Uterus (tissue), 2 donors: Measurements from ENCODE around the gene GALNT2.

Source experiments
- POLR2A ChIP-seq, 2 donors: fragments of 450-650 bp; IDR thresholded peaks; one replicate each; pipeline ENCODE4 v1.6.1; 2016; ENCODE audit warnings: antibody characterized with exemption in 2 of 2, mild to moderate bottlenecking in 1 of 2, moderate library complexity in 1 of 2
- TF ChIP-seq, protein P1 (sequence below), 4 experiments: fragments of 200-600 bp in 2 of 4; fragments of 450-650 bp in 2 of 4; sonication (generic) in 2 of 4; IDR thresholded peaks; one replicate each; pipeline ENCODE4 v1.5.1; 2016 to 2019; ENCODE audit warnings: antibody characterized with exemption in 4 of 4, mild to moderate bottlenecking in 2 of 4, moderate library complexity in 1 of 4

DNA sequence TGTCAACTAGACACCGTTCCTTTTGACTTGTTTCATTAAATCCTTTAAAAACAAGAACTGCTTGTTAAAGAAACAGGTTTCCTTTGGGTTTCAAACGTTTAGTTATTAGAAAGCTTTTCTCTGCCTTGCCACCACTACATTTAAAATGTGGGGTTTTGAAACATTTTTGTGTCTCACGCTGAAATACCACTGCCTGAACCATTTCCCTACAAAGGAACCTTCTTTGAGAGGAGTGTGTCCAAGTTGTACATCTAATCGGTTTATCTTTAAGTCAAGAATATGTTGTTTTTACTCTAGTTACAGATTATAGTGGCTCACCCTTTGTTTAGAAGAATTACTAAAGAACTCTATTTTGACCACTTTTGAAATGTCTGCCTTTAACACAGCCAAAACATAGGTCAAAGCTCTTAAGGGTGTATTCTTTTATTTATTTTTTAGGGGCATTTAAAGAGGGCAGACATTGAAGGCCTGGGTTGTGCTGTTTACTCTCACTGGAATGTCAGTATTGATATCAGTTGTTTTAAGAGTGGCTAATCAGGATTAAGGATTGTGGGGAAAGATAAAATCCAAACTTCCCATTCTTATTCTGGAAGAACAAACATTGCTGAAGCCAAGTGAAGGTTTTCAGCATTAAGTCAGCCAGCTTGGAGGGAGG, 143.4 kb downstream of the GALNT2 start:
- TF ChIP-seq, protein P1, sequence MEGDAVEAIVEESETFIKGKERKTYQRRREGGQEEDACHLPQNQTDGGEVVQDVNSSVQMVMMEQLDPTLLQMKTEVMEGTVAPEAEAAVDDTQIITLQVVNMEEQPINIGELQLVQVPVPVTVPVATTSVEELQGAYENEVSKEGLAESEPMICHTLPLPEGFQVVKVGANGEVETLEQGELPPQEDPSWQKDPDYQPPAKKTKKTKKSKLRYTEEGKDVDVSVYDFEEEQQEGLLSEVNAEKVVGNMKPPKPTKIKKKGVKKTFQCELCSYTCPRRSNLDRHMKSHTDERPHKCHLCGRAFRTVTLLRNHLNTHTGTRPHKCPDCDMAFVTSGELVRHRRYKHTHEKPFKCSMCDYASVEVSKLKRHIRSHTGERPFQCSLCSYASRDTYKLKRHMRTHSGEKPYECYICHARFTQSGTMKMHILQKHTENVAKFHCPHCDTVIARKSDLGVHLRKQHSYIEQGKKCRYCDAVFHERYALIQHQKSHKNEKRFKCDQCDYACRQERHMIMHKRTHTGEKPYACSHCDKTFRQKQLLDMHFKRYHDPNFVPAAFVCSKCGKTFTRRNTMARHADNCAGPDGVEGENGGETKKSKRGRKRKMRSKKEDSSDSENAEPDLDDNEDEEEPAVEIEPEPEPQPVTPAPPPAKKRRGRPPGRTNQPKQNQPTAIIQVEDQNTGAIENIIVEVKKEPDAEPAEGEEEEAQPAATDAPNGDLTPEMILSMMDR (IDR thresholded peaks at IDR 0.05) = no peak
- TF ChIP-seq POLR2A (IDR thresholded peaks at IDR 0.05) = no peak
